ENCODE results near the gene ANKRD29.

ANKRD29 gene

DNA sequence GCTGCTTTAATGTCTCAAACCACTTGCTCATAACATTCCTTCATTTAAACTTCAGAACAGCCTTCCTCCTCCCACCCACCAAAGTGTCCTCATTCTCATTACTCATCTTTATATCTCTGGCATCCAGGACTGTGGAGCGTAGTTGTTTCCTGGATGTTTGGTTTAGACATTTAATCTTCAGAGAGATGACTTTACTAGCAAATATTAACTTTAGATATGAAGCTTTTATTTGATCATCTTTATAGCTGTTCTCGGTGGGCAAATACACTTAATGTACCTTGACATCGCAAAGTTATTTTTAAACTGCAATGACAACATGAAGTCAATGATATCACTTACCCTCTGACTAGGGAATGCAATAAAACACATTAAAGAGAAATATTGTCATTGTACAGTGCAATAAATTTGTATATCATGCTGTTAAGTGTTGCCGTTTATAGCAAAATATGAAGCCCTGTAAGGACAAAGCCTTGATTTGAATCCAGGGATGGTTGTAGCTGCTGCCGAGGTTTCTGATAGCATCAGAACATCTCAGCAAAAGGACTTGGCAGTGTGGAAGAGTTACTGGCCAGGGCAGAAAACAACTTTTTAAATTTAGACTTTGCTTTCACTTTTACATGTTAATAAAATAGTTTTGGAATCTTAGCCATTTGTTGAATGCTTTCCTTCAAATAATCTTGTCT is 21.9 kb upstream of the ANKRD29 start:
- DNase-seq = no peak

DNA sequence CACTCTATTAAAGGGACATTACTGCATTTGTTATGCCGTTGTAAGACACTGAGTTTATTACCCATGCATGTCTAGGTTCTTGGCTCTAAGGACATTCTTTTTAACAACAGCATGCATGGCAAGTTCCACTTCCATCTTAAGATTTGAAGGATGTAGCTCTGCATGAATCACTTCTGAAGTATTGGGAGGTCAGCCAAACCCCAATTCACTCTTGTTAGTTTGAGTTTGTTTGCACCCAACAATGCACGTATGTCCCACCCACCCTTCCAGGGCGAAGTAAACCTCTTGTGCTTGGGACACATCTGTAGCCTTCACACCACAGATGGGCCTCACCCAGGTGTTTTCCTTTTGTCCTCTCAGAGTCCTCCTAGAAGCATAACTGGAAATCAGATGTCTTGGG is 21.0 kb upstream of the ANKRD29 start:
- DNase-seq = no peak

- no peak for DNase-seq
These were observed 20.4 kb upstream of the ANKRD29 start for GRCh38 chr18:23683155-23683554.

GRCh38 chr18:23682472-23682871 is 19.8 kb upstream of the ANKRD29 start:
- no peak for DNase-seq

- no peak for DNase-seq
These were observed 19.3 kb upstream of the ANKRD29 start for GRCh38 chr18:23682045-23682444.

GRCh38 chr18:23675896-23676295 is 13.2 kb upstream of the ANKRD29 start:
- no peak for DNase-seq

- DNase-seq = no peak
These were observed 12.5 kb upstream of the ANKRD29 start for GRCh38 chr18:23675236-23675635.

- no peak for DNase-seq
These were observed 11.0 kb upstream of the ANKRD29 start for GRCh38 chr18:23673725-23674124.

- DNase-seq = no peak
These were observed 8.9 kb upstream of the ANKRD29 start for GRCh38 chr18:23671564-23671963.

GRCh38 chr18:23669804-23670405 is 7.2 kb upstream of the ANKRD29 start:
- no peak for DNase-seq

GRCh38 chr18:23669202-23669766 is 6.6 kb upstream of the ANKRD29 start:
- DNase-seq = no peak

DNA sequence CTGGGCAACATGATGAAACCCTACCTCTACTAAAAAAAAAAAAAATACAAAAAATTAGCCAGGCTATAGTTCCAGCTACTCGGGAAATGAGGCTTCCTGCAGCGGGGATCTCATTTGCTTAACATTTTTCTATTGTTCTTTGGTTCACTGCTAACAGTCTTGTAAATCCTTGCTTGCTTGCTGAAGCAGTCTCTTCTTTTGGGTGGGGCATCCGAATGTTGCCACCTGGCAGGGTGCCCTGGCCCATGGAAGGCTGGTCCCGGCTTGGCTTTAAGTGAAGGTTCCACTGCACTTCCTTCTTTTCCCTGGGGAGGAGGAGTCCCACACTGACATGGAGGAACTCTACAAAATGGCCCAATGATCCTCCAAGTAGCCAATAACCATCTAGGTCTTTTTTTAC is 6.0 kb upstream of the ANKRD29 start:
- no peak for DNase-seq

DNA sequence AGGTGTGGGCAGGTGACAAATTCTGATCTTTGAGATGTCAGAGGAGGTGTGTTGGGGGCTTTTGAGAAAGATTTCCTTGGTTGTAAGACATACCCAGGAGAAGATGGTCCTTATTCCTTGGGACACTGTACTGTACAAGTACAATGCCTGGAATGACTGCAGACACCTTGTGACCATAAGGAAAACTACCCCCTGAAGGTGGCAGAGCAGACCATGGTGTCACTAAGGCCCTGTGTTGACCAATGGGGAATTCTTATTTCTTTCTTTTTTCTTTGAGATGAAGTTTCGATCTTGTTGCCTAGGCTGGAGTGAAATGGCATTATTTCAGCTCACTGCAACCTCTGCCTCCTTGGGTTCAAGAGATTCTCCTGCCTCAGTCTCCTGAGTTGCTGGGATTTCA is 4.4 kb upstream of the ANKRD29 start:
- no peak for DNase-seq

- no peak for DNase-seq
These were observed 2.0 kb upstream of the ANKRD29 start for GRCh38 chr18:23664674-23665073.

- no peak for DNase-seq
These were observed 889 bp downstream of the ANKRD29 start for GRCh38 chr18:23661735-23662308.

DNA sequence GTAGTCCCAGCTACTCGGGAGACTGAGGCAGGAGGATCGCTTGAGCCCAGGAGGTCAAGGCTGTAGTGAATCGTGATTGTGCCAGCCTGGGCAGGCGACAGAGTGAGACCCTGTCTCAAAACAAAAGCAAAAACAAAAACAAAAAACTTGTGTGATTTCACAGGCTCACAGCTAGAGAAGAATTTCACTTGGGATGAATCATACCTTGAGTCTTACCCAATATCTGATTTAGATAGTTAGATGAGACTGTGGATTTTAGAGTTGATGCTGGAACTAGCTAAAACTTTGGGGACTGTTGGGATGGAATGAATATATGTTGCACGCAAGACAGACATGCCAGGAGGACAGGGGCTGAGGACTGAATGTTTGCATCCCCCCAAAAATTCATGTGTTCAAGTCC is 4.4 kb downstream of the ANKRD29 start:
- no peak for DNase-seq

GRCh38 chr18:23652232-23652631 is 10.5 kb downstream of the ANKRD29 start:
- no peak for DNase-seq

DNA sequence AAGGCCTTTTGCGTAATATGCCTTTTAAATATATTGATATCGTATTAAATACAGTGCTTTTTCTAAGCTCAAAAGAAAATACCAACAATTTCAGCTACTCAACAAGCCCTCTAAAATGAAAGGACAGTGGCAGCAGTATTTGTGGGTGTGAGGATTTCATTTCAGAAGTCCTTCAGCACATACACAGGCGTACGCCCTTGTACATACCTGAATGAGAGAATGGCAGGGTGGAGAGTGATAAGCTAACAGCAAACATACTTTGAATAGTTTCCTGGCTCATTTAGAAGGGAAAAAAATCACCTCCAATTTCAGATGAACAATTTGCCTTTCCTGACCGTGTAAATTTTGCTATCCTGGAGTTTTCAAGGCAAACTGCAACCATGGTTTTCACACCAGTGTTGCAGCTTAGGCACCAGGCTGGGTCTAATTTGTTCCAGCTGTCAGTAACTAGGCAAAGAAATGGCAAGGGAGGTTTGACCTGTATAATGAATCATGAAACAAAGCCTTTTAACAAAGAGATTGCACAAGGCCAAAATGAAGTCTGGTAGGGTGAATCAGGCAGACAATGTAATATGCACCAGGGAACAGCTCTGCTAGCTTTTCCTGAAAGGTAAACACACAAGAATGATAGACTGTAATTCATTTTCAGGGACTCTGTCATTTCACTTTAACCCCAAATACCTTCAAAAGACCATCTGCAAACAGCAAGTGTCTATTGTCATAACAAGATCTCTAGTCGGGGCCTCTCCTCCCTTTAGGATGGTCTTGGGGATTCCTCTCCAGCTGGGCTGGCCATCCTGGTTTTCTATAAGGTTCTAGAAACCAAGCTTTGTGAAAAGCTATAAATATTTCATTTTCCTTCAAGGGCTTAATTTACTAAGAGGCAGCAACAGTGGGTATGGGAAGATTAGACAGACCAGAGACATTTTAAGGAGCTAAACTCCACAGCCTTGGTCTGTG is 11.5 kb downstream of the ANKRD29 start:
- no peak for DNase-seq

- no peak for DNase-seq
These were observed 13.6 kb downstream of the ANKRD29 start for GRCh38 chr18:23648940-23649607.

DNA sequence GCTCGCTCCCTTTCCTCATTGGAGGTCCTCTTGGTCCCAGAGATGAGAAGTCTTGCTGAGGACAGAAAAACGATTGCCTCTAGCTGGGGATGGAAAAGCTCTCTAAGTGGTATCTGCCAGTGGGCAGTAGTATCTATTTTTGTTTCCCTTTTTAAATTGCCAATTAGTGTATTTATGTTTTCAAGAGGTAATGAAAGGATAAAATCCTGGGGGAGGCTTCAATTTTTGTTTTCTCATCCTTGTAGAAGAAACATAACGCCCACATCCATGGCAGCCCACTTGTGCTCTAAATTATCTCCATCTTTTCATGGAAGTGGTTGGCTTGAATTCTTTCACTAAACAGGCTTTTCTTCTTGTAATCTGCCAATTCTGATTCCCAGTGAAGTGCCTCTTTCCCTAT is 14.3 kb downstream of the ANKRD29 start:
- DNase-seq = no peak

DNA sequence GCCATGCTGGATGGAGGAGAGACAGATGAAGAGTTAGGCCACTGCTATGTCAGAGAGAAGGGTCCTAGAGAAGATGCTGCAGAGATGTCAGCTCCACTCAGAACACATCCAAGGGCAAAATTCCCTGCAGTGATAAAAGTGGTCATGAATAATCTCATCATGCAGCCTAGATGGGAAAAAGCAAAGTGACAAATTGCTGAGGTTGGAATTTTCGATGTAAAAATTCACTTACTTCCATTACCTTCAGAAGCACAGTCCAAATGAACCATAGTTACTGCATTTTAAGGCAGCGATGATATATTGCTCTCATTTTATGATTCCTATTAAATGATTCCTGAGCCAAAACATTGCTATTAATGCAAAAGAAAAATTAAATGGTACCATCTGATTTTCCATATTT is 16.4 kb downstream of the ANKRD29 start:
- DNase-seq = no peak
